ENCODE results near the gene UBE2V1.
A peak's percentile ranks its signal among the peaks of the same experiment; 100 is the strongest.

UBE2V1 gene

GRCh38 chr20:50071039-50071888, 41.7 kb downstream of the UBE2V1 start:
- Histone ChIP-seq H3K27me3 (ENCODE audit: low read length) (no peaks in the 10 kb centered on the region), H3K9ac (ENCODE audit: low read length) (peak overlapping the region; percentile 37), H3K79me2 (ENCODE audit: insufficient read depth, low read length) (no peaks in the 10 kb centered on the region), H3F3A (ENCODE audit: insufficient read depth) (no peaks in the 10 kb centered on the region), H4K20me1 (ENCODE audit: low read depth, low read length) (no peaks in the 10 kb centered on the region), H3K36me3 (ENCODE audit: low read length) (no peaks in the 10 kb centered on the region), H3K27ac (ENCODE audit: low read depth, low read length) (no peak overlapping the region), H3K4me3 (ENCODE audit: insufficient read depth, low read length, poor library complexity, severe bottlenecking) (no peak overlapping the region), H3K9me2 (replicated peaks; ENCODE audit: insufficient read depth, low read length) (no peaks in the 10 kb centered on the region), H3K4me2 (ENCODE audit: low read depth, low read length, poor library complexity, severe bottlenecking) (peak overlapping the region; percentile 56), H3K9me3 (ENCODE audit: insufficient read depth, low read length) (no peaks in the 10 kb centered on the region), H2AFZ (ENCODE audit: low read depth, low read length, severe bottlenecking) (peak overlapping the region; percentile 65)
- TF ChIP-seq CTCF (IDR thresholded peaks at IDR 0.05; ENCODE audit: insufficient read depth, low read length, poor library complexity, severe bottlenecking) (peak; percentile 99), EZH2phosphoT487 (conservative IDR thresholded peaks at IDR 0.05; ENCODE audit: low read length) (no peak)

GRCh38 chr20:50070361-50070760, 42.6 kb downstream of the UBE2V1 start:
- TF ChIP-seq CTCF (IDR thresholded peaks at IDR 0.05; ENCODE audit: insufficient read depth, low read length, poor library complexity, severe bottlenecking), result no peak
- TF ChIP-seq EZH2phosphoT487 (conservative IDR thresholded peaks at IDR 0.05; ENCODE audit: low read length), result no peak
- no peaks in the 10 kb centered on the region for H3K79me2 ChIP-seq (ENCODE audit: insufficient read depth, low read length)
- H3K36me3 ChIP-seq (ENCODE audit: low read length), result no peaks in the 10 kb centered on the region
- no peak overlapping the region for H2AFZ ChIP-seq (ENCODE audit: low read depth, low read length, severe bottlenecking)
- no peak overlapping the region for H3K27ac ChIP-seq (ENCODE audit: low read depth, low read length)
- no peak overlapping the region for H3K4me2 ChIP-seq (ENCODE audit: low read depth, low read length, poor library complexity, severe bottlenecking)
- H3K9ac ChIP-seq (ENCODE audit: low read length), result no peak overlapping the region
- H3K9me3 ChIP-seq (ENCODE audit: insufficient read depth, low read length), result no peaks in the 10 kb centered on the region
- no peak overlapping the region for H3K4me3 ChIP-seq (ENCODE audit: insufficient read depth, low read length, poor library complexity, severe bottlenecking)
- H3K9me2 ChIP-seq (replicated peaks; ENCODE audit: insufficient read depth, low read length), result no peaks in the 10 kb centered on the region
- H4K20me1 ChIP-seq (ENCODE audit: low read depth, low read length), result no peaks in the 10 kb centered on the region
- no peaks in the 10 kb centered on the region for H3K27me3 ChIP-seq (ENCODE audit: low read length)
- no peaks in the 10 kb centered on the region for H3F3A ChIP-seq (ENCODE audit: insufficient read depth)

GRCh38 chr20:50068041-50068651, 44.8 kb downstream of the UBE2V1 start:
- H3K27ac ChIP-seq (ENCODE audit: low read depth, low read length), result no peak overlapping the region
- H3K9me3 ChIP-seq (ENCODE audit: insufficient read depth, low read length), result no peaks in the 10 kb centered on the region
- no peak overlapping the region for H3K9ac ChIP-seq (ENCODE audit: low read length)
- no peaks in the 10 kb centered on the region for H3K36me3 ChIP-seq (ENCODE audit: low read length)
- no peaks in the 10 kb centered on the region for H3K9me2 ChIP-seq (replicated peaks; ENCODE audit: insufficient read depth, low read length)
- no peaks in the 10 kb centered on the region for H3K27me3 ChIP-seq (ENCODE audit: low read length)
- no peaks in the 10 kb centered on the region for H4K20me1 ChIP-seq (ENCODE audit: low read depth, low read length)
- H3F3A ChIP-seq (ENCODE audit: insufficient read depth), result no peaks in the 10 kb centered on the region
- no peak overlapping the region for H3K4me3 ChIP-seq (ENCODE audit: insufficient read depth, low read length, poor library complexity, severe bottlenecking)
- H3K4me2 ChIP-seq (ENCODE audit: low read depth, low read length, poor library complexity, severe bottlenecking), result no peak overlapping the region
- H2AFZ ChIP-seq (ENCODE audit: low read depth, low read length, severe bottlenecking), result no peak overlapping the region
- H3K79me2 ChIP-seq (ENCODE audit: insufficient read depth, low read length), result no peaks in the 10 kb centered on the region
- TF ChIP-seq CTCF (IDR thresholded peaks at IDR 0.05; ENCODE audit: insufficient read depth, low read length, poor library complexity, severe bottlenecking) (no peak), EZH2phosphoT487 (conservative IDR thresholded peaks at IDR 0.05; ENCODE audit: low read length) (no peak)

All from SU-DHL-6 (cell line).